AG09309 (cell line): ENCODE measurements around the gene ATP5MG.

Experiments
- DNase-seq: peaks from one replicate; pipeline ENCODE4 v3.0.0-alpha.2; 2010; ENCODE audit warnings: low read depth
- H3K4me3 ChIP-seq: 2 replicates; pipeline ENCODE4 v1.5.1; 2011; ENCODE audit warnings: mild to moderate bottlenecking, low read depth, low read length, moderate library complexity; ENCODE audit not compliant: control insufficient read depth
- CTCF ChIP-seq: IDR thresholded peaks from 2 replicates; pipeline ENCODE4 v1.5.1; 2011; ENCODE audit warnings: mild to moderate bottlenecking, low read depth, low read length, inconsistent platforms; ENCODE audit not compliant: insufficient read depth, control insufficient read depth; ENCODE audit errors: missing control alignments

ATP5MG gene

DNA sequence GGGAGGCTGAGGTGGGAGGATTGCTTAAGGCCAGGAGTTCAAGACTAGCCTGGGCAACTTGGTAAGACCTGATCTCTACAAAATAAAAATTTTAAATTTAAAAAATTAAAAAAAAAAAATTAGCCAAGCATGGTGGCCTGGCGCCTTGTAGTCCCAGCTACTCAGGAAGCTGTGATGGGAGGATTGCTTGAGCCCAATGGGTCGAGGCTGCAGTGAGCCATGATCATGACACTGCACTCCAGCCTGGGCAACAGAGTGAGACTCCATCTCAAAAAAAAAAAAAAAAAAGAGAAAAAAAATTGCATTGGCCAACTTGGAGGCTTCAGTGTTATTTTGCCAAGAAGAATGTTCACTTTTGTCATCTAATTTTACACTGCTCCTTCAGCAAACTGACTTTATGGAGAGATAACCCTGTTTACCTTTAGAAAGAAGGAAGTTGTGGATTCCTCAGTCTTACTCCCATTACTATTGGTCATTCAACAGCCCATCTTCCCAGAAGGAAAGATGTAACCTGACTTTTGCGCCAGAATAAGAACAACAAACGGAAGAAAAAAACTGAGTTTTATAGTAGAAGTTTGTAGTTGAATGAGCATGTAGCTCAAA, 48.0 kb downstream of the ATP5MG start:
- no peak overlapping the region for H3K4me3 ChIP-seq
- DNase-seq: no peak
- TF ChIP-seq CTCF: no peak

- TF ChIP-seq CTCF: no peak
- DNase-seq: no peak
These were observed 49.0 kb downstream of the ATP5MG start for GRCh38 chr11:118450451-118450850.

More at GRCh38 chr11:118450451-118450850, 49.0 kb downstream of the ATP5MG start:
- H3K4me3 ChIP-seq: no peak overlapping the region
